HG02642 (cell line): ENCODE measurements around the gene TMEM167A.

Experiments
- ATAC-seq: cut with Tn5 transposase; IDR thresholded peaks from one replicate; pipeline ENCODE4 v1.9.1; 2021; ENCODE audit warnings: mild to moderate bottlenecking; ENCODE audit not compliant: unreplicated experiment, poor library complexity

Gene TMEM167A

DNA sequence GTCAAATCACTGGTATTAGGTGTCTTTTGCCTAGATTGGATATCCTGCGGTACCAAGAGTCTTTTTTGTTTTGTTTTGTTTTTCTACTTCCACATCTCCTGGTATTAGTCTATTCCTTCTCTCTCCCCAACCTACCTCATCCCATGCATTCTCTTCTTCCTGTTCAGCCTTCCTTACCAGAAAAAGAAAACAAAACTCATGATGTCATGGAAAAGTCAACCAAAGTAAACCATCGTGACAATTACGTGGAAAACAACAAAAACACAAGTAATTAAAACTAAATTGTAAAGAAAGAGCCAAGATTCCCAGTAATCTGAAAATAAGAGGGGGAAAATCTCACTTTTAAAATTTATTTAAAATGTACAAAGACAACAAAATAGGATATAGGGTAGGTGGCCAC, 38.3 kb downstream of the TMEM167A start:
- ATAC-seq, result no peak

DNA sequence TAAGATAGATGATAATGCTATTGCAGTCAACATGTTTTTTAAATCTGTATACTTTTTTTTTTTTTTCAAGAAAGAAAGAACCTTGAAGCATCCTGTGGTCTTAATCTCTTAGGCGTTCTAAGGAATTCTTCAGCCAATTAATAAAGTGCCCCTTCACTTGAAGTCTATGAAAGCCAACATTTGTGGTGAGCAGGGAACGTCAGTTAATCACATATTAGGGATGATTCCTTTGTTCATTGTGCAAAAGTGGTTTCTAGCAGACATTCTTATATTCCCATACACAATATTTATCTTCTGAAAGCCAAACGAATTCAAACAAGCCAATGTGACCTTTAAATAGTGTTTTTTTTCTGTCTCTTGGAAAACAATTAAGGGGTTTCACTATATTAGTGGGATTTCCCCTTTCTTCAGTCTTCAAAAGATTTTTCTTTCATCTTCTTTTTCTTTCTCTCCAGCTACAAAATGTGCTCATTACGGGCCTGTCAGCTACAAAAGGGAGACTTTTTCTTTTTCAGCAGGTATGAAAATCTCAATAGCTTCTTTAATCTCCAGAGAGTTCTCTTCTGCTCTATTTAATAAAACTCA, 40.1 kb downstream of the TMEM167A start:
- ATAC-seq, result no peak

DNA sequence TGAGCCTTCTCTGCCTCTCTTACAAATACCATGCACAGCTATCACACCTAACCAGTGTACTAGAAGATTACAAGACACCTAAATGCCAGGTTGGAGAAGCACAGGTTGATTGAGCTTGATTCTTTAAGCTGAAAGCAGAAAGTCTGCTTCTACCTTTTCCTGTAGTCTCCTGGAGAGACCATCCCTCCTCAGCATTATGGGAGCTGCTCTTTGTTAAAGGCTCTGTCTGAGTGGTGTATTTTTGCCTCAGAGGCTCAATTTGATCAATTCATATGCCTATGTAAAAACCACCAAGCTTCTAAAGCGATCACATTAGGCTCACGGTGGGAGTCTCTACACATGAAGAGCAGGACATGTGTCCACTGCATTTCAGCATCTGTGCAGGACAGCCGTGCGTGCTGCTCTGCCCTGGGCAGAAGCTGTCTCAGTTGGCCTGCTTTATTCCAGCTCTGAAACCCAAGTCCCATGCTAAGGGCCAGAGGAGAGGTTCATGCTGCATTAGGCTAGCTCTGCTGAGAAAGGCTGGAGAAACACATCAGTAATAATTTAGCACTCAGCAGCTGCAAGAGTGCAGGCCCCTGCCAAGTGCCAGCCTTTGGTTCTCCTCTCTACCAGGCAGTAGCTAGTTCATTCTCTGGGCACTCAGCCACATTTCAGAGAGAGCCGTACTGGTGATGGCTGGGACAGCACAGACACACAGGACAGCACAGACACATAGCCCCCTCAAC, 41.7 kb downstream of the TMEM167A start:
- ATAC-seq, result no peak

DNA sequence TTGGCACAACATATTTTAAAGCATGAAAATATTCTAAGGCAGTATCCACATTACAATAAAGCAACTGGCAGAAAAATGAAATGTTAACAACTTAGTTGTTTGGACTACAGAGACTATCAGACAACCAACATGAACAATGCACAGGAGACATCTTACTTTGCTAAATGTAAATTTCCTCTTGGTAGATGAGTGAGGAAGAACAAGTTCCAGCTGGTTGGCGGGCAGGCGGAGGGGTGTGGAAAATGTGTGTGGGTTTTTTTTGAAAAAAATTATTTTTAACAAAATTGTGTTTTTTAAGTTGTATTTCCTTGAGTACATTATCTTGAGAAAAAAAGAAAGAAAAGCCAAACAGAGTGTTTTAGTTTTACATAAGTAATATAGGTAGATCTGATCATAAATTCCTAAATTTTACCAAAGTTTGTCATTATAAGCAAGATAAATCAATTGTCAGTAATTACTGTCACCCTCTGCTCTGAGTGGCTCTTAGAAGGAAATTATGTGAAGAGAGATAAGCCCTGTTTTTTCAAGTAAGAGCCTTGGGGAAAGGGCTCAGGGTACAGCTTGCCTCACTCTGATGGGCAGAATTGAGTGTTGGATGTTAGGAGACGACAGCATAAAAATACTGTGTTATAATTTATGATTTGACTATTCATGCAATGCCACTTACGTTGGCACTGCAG, 42.5 kb downstream of the TMEM167A start:
- ATAC-seq, result no peak

DNA sequence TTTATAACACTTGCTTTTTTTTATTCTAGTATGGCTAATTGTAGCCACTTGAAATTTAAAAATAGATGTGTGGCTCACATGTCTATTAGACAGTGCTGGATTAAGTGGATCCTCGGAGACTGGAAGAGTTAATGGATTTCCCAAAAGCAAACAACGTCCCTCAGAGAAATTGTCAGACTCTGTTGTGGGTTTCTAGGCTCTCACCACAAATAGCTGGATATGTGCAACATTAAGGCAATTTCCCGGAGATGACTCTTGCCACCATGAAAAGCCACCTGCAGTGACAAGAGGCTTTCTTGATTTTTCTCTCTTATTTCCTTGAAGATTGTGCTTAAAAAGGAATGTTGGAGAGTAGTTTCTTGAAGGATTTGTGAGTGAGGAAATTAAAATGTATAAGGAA, 43.2 kb downstream of the TMEM167A start:
- ATAC-seq, result no peak

DNA sequence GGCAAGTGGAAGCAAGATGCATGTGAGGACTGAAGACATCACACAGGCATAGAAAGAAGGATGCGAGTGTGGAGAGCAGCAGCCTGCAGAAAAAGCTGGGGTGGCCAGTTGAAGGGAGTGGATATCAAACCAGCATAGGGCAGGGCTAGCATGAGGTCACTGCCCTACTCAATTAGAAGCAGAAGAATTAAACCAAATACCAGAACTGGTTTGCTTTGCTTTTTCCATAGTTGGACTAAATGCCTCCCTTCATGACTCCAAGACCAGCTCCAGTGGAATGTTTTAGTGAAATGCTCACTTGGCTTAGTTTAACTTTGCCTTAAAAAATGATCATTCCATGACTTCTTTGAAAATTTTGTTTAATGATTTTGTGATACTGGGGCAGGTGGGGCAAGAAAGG, 45.8 kb downstream of the TMEM167A start:
- ATAC-seq, result no peak

DNA sequence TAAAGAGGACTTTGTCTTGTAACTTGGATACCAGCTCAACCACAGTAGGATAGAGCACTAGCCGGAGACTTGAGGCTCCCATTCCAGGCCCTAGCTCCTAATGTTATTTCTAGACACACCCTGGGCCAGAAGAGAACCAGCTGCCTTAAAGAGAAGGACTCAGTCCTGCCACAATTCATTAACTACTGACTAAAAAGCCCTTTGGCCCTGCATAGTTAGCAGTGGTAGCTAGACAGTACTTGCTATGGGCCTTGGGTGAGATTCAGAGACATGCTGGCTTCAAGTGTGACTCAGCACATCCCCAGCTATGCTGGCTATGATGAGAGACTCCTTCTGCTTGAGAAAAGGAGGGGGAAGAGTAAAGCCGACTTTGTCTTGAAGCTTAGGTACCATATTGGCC, 47.3 kb downstream of the TMEM167A start:
- no peak for ATAC-seq

DNA sequence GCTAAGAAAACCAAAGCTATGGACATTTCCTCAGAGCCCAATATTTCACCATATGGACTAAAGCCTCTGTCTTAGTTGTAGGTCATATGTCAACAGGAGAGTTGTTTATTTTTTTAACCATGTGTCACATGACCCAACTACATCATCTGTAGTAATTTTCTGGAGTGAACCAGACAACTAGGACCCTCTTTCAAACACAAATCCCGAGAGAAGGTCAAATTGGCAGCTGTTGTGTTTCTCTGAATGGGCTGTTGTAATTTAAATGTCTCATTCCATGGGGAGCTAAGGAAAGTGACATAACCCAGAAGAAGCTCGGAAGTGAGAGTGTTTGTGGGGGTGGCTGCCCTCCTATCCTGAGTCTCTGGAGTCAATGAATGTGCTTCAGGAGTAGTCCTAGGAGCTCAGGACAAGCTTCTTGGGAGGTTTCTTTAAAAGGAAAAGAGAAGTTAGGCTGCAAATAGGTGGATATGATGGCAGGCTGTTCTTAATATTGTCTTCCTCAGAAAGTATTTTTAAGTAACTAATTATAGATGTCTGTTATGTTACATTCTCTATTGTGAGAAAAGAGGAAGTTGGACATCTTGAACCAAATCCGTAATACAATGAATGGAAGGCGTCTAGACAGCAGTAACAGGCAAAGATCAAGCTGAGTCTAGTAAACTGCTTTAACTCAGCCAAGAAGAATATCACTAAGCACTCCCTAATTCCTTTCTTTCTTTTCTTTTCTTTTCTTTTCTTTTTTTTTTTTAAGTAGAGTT, 50.1 kb downstream of the TMEM167A start:
- peak; percentile 73 for ATAC-seq

DNA sequence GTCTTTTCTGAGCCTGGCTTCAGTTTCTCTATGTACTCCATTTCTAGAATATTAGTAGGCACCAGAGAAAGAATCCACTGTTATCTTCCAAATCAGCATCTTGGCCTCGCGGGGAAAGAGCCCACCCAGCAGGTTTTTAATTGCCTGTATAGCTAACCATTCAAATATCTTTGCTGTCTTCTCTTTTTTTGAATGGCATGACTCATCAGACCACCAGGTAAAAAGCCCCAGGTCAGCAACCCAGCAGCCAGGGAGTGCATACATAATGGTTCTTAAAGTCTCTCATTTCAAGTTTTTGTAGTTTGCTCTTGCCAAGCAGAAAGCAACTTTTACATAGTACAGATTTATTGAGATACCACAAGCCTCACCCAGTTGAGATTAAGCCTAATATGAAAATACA, 50.7 kb downstream of the TMEM167A start:
- peak; percentile 41 for ATAC-seq

DNA sequence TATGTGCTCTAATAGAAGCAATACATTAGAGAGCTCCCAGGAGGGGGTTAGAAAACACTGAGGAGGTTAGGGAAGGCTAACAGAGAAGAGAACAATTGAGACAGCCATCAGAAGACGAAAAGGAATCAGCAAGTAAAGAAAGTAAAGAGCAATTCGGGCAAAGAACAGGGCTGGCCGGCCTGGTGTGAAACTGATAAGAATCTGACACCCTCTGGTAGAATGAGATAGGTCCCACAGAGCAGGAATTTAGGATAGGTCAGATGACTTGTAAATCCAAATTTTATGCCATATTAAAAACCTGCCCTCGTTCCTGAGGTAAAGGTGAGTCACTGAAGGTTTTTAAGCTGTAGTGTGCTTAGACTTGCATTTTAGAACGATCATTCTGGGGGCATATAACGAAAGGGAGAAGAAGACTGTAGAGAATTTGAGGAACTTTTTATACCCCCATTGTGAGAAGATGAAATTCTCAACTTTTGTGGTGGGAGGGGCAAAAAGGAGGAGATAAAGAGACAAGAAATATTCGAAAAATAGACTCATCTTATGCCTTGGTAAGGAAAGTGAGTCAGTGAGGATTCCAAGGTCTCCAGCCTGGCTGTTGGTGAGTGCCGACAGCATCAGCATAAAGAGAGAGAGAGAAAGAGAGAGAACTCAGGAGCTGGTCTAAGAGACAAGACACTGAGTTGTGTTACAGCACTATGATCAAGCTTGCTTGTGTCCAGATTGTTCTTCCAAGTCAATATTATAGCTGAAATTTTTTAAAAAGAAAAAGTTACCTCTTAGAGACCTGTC, 51.3 kb downstream of the TMEM167A start:
- ATAC-seq, result no peak

DNA sequence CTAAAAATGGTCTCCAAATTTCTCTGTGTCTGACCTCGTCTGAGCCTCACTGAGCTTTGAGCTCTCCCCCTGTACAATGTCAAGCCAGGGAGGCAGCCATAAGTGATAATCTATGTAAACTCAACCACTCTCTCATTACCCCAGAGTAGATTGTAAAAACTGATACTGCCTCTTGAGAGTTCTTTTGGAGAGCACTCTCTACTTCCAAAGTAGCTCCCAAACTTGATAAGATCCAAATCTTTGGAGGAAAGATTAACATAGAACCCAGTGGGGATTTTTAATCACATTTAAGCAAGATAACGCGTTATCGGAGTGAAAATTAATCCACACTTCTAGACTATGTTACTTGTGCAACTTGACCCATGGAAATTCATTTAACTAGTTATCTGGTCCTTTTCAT, 54.9 kb downstream of the TMEM167A start:
- no peak for ATAC-seq

DNA sequence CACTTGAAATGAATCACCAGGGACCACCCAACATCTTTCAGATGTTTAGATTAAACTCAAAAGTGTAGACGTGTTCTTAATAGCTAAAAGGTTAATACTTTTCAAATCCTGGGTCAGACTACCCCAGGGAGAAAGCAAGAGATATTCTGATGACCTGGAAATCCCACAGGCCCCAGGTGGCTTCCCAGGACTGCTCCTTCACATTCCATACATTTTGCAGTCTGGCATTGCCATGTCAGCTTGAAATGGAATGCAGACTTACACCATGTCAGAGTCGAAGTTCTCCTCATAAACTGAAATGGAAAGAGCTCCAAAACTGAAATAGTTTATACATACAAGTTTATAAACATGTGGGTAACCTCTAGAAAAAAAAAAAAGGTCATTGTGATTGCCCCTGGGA, 61.5 kb downstream of the TMEM167A start:
- no peak for ATAC-seq

DNA sequence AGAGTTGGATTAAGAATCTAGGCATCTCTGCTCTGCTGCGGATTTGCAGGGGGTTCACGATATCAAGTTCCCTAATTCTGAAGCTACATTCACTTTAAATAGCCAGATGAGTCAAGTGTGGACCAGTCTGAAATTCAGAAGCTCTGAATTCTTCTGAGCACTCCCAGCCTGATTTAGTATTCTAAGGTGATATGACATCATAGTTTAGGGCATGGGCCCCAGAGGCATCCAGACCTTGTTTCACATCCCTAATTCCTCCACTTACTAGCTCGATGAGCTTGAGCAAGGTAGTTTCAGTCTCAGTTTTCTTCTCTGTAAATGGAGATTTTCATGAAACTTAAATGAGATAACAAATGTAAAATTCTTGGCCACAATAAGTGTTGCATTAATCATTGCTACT, 65.2 kb downstream of the TMEM167A start:
- peak; percentile 99 for ATAC-seq

DNA sequence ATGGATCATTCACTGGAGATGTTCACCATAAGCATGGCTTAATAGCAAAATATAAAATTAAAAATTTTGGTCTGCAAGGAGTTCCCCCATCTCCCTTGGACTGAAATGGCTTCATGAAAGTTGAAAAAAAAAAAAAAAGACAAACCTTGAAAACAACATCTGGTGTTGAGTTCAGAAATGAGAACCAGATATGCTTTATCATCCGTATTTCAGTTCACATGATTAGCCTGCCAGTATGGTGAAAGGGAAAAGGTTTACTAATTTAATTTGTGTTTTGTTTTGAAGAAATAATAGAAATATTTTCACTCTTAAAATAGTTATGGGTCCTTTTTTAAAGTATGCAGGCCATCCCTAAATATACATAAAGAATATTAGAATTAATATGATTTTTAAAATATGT, 67.8 kb downstream of the TMEM167A start:
- no peak for ATAC-seq

DNA sequence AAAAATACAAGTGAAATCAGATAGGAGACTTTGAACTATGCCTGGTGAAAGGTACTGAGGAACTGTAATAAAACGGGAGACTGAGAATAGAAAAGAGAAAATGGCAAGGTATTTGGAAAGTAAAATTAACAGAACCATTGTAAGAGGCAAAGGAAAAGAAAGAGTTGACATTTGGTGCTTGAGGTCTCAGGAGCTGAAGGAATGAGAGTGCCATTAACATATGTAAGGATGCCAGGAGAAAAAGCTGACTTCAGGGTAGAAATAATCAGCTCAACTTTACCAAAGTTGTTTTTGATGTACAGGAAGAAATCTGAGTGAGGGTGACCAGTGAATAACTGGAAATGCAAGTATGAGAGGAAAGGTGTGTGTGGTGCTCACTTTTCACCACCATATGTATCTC, 69.4 kb downstream of the TMEM167A start:
- no peak for ATAC-seq

DNA sequence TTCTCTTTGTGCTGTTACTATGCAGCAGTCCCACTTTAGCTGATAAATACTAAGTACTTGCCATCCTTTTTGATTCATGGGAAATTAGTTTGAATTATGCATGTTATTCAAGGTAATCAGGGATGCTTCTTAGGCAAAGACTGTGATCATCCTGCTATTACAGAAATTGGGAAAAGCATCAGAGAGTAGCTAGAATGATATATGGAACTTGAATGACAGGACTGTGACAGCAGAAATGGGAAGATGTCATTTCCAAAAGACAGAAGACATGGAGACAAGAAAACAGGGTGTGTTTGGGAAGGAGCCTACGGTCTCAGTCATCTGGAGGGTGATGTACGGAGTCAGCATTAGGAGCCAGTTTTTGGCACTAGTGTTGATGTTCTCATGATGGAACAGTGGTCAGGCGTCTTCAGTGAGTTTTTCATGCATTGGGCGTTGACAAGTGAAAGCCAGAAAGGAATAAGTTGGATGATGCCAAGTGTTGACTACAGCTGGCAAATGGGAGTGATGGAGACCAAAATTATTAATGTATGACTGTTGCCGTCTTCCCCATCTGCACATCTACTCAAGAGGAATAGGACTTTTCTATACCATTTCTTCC, 70.4 kb downstream of the TMEM167A start:
- no peak for ATAC-seq

DNA sequence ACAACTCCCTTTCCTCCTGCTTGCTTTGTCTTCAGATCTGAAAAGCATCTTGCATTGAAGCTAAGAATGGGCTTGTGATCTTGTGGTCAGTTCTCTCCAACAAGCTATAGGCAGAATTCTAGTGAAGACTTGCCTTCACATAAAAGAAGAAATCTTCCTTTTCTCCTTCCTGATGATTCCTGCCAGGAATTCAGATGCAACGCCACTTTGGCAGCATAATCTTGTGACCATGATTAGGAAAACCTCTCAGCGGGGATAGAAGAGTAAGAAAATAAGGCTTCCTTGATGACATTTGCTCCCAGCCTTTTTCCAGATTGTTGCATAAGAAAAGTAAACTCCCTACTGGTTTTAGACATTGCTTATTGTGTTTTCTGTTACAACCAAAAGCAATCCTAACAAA, 73.4 kb downstream of the TMEM167A start:
- no peak for ATAC-seq
